ENCODE measurements around the gene PMEPA1. TPM values are rescaled to one million over a fixed set of nuclear protein-coding genes. Genes with fewer than 3 reads are reported as not detected.

PMEPA1 gene
- total RNA-seq, 1 donor from 2014 or later: 61.3 TPM

DNA sequence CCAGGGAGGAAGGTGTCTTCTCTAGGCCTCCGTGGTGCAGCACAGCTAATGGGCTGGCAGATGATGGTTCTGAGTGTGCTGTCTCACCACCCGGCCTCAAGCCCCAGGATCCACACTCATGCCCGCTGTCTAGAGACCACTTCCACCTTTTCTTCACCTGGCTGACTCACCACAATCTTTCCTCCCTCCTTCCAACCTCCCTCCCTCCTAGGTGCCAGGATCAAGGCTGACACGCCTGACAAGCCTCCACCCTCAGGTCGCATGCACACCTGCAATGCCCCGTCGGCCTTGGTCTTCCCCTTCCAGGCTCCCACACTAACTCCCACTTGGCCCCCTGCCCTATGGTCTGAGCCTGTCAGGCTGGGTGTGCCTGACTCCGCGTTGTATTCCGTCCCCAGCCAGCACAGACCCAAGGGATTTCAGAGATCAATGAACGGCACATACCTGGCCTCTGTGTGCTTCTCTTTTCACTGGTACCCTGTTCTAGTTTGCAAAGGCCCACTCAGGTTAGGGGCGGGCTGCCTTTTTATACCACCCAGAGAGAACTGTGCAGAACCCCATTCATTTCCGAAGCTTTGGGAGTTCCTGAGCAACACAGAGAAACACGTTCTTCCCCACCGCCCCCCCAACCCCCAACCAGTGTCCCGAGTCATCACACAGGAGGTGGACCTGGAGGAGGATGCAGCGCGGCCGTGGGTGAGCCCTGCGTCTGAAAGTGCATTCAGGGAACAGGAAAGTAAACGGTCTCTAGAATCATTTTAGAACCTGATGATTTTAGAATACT is 39.3 kb downstream of the PMEPA1 start:
- H3K36me3 Mint-ChIP-seq (ENCODE audit: low read depth, unreplicated experiment): peaks cover 13% of the 10 kb centered on the region
- H3K9me3 Mint-ChIP-seq (ENCODE audit: unreplicated experiment): no peaks in the 10 kb centered on the region
- H3K4me3 Mint-ChIP-seq (ENCODE audit: unreplicated experiment): peak overlapping the region; percentile 49
- H3K4me1 Mint-ChIP-seq (ENCODE audit: unreplicated experiment): peaks cover 22% of the 10 kb centered on the region
- DNase-seq (ENCODE audit: low spot score): no peak
- TF ChIP-seq, protein P1, sequence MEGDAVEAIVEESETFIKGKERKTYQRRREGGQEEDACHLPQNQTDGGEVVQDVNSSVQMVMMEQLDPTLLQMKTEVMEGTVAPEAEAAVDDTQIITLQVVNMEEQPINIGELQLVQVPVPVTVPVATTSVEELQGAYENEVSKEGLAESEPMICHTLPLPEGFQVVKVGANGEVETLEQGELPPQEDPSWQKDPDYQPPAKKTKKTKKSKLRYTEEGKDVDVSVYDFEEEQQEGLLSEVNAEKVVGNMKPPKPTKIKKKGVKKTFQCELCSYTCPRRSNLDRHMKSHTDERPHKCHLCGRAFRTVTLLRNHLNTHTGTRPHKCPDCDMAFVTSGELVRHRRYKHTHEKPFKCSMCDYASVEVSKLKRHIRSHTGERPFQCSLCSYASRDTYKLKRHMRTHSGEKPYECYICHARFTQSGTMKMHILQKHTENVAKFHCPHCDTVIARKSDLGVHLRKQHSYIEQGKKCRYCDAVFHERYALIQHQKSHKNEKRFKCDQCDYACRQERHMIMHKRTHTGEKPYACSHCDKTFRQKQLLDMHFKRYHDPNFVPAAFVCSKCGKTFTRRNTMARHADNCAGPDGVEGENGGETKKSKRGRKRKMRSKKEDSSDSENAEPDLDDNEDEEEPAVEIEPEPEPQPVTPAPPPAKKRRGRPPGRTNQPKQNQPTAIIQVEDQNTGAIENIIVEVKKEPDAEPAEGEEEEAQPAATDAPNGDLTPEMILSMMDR (IDR thresholded peaks at IDR 0.05; ENCODE audit: unreplicated experiment): no peak
- H3K27me3 Mint-ChIP-seq (ENCODE audit: unreplicated experiment): peaks cover 14% of the 10 kb centered on the region
- peak overlapping the region; percentile 61 for H3K27ac Mint-ChIP-seq (ENCODE audit: unreplicated experiment)

GRCh38 chr20:57669632-57670031 is 40.2 kb downstream of the PMEPA1 start:
- no peak overlapping the region for H3K27ac Mint-ChIP-seq (ENCODE audit: unreplicated experiment)
- TF ChIP-seq, protein P1 (IDR thresholded peaks at IDR 0.05; ENCODE audit: unreplicated experiment): no peak
- H3K4me1 Mint-ChIP-seq (ENCODE audit: unreplicated experiment): peaks cover 23% of the 10 kb centered on the region
- no peak overlapping the region for H3K4me3 Mint-ChIP-seq (ENCODE audit: unreplicated experiment)
- DNase-seq (ENCODE audit: low spot score): no peak
- peaks cover 14% of the 10 kb centered on the region for H3K27me3 Mint-ChIP-seq (ENCODE audit: unreplicated experiment)
- peaks cover 13% of the 10 kb centered on the region for H3K36me3 Mint-ChIP-seq (ENCODE audit: low read depth, unreplicated experiment)
- no peaks in the 10 kb centered on the region for H3K9me3 Mint-ChIP-seq (ENCODE audit: unreplicated experiment)

GRCh38 chr20:57667924-57668782 is 41.7 kb downstream of the PMEPA1 start:
- H3K27me3 Mint-ChIP-seq (ENCODE audit: unreplicated experiment): peaks cover 12% of the 10 kb centered on the region
- peaks cover 13% of the 10 kb centered on the region for H3K4me1 Mint-ChIP-seq (ENCODE audit: unreplicated experiment)
- H3K9me3 Mint-ChIP-seq (ENCODE audit: unreplicated experiment): no peaks in the 10 kb centered on the region
- no peak overlapping the region for H3K27ac Mint-ChIP-seq (ENCODE audit: unreplicated experiment)
- DNase-seq (ENCODE audit: low spot score): no peak
- no peak overlapping the region for H3K4me3 Mint-ChIP-seq (ENCODE audit: unreplicated experiment)
- H3K36me3 Mint-ChIP-seq (ENCODE audit: low read depth, unreplicated experiment): peaks cover 13% of the 10 kb centered on the region
- TF ChIP-seq, protein P1 (IDR thresholded peaks at IDR 0.05; ENCODE audit: unreplicated experiment): no peak

DNA sequence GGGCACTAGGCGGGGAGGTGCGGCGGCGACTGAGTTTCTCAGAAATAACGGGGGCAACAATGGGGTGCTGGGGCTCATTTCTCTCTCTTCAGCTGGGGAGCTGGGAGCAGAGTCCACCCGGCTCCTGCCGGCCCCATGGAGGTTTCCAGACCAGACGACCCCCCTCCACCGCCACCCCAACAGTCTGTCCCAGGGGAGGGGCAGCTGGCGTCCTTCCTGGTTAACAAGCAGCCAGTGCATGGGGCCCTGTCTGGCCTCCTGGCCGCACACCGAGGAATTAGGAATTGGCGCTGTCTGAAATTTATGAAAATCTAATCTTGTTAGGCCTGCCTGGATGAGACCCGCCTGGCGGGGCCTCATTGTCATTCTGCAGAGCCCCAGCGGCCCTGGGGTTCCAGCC is 42.4 kb downstream of the PMEPA1 start:
- no peaks in the 10 kb centered on the region for H3K9me3 Mint-ChIP-seq (ENCODE audit: unreplicated experiment)
- H3K27me3 Mint-ChIP-seq (ENCODE audit: unreplicated experiment): peaks cover 8% of the 10 kb centered on the region
- H3K4me3 Mint-ChIP-seq (ENCODE audit: unreplicated experiment): no peak overlapping the region
- H3K36me3 Mint-ChIP-seq (ENCODE audit: low read depth, unreplicated experiment): peaks cover 13% of the 10 kb centered on the region
- H3K27ac Mint-ChIP-seq (ENCODE audit: unreplicated experiment): no peak overlapping the region
- H3K4me1 Mint-ChIP-seq (ENCODE audit: unreplicated experiment): peaks cover 15% of the 10 kb centered on the region
- TF ChIP-seq, protein P1 (IDR thresholded peaks at IDR 0.05; ENCODE audit: unreplicated experiment): no peak
- no peak for DNase-seq (ENCODE audit: low spot score)

GRCh38 chr20:57666834-57667157 is 43.0 kb downstream of the PMEPA1 start:
- TF ChIP-seq, protein P1 (IDR thresholded peaks at IDR 0.05; ENCODE audit: unreplicated experiment): no peak
- Mint-ChIP-seq H3K4me3 (ENCODE audit: unreplicated experiment) (no peak overlapping the region), H3K27ac (ENCODE audit: unreplicated experiment) (no peak overlapping the region), H3K36me3 (ENCODE audit: low read depth, unreplicated experiment) (peaks cover 13% of the 10 kb centered on the region), H3K9me3 (ENCODE audit: unreplicated experiment) (no peaks in the 10 kb centered on the region), H3K4me1 (ENCODE audit: unreplicated experiment) (peaks cover 14% of the 10 kb centered on the region), H3K27me3 (ENCODE audit: unreplicated experiment) (peaks cover 6% of the 10 kb centered on the region)
- no peak for DNase-seq (ENCODE audit: low spot score)
